HCT116 (cell line): ENCODE data around the gene FARP1. TPM values are rescaled to one million over a fixed set of nuclear protein-coding genes. Genes with fewer than 3 reads are reported as not detected.

ENCODE experiments used
- ATAC-seq: fragments of 200-7000 bp; cut with Tn5 transposase; 2 replicates; pipeline ENCODE4 v1.9.1; 2020; ENCODE audit warnings: mild to moderate bottlenecking, moderate library complexity
- BruUV-seq: library from RNA; stranded (reverse); fragments of 400-500 nt; replicated peaks from 2 replicates; lab custom pipeline; 2021; lab: Mats Ljungman, UMichigan
- CTCF ChIA-PET: fragments of 300-600 bp; sonication (Branson Sonifier 250); formaldehyde crosslinking; loops from one replicate; lab custom pipeline; 2021; ENCODE audit warnings: antibody characterized with exemption; lab: Charles Lee
- POLR2A ChIA-PET: fragments of 300-600, 350-600 bp; sonication (Branson Sonifier 250); formaldehyde crosslinking; loops from one replicate; lab custom pipeline; 2021; ENCODE audit warnings: antibody characterized with exemption; lab: Charles Lee
- RAD21 ChIA-PET, 2 experiments: fragments of 300-600 bp; sonication (Branson Sonifier 250); formaldehyde crosslinking; loops; one replicate each; lab custom pipeline; 2023; ENCODE audit warnings: low total read pairs in 2 of 2; ENCODE audit not compliant: uncharacterized antibody in 2 of 2, unreplicated experiment in 2 of 2, low non-redundant PET in 1 of 2; lab: Charles Lee
- DNase-seq: peaks from one replicate; pipeline ENCODE4 v3.0.0-alpha.2; 2010; ENCODE audit warnings: low read depth, low spot score
- H2AFZ ChIP-seq: fragments of 200-600 bp; shearing (Covaris generic), sonication (generic); 2 replicates; pipeline ENCODE4 v1.6.1; 2017; ENCODE audit warnings: low read depth, mixed run types, mixed read lengths, antibody characterized with exemption, low read length; ENCODE audit not compliant: poor library complexity, severe bottlenecking
- H3K27ac ChIP-seq: 2 replicates; pipeline ENCODE4 v1.5.1; 2012; ENCODE audit warnings: low read depth, low read length
- H3K27me3 ChIP-seq: fragments of 200-600 bp; sonication (generic); 2 replicates; pipeline ENCODE4 v1.6.1; 2016; ENCODE audit warnings: mixed run types, low read length, mixed read lengths; ENCODE audit not compliant: insufficient read depth
- H3K36me3 ChIP-seq, 2 experiments: fragments of 200-500 bp in 1 of 2; fragments of 200-600 bp in 1 of 2; sonication (Bioruptor generic) in 1 of 2; sonication (generic) in 1 of 2; 2 replicates each; pipeline versions ENCODE4 v1.5.1 to v1.6.1; 2014 to 2016; ENCODE audit warnings: low read length in 2 of 2, inconsistent platforms in 1 of 2, mixed read lengths in 1 of 2, mixed run types in 1 of 2; ENCODE audit not compliant: insufficient read depth in 2 of 2, control insufficient read depth in 1 of 2
- H3K4me1 ChIP-seq, 2 experiments: fragments of 200-600 bp in 1 of 2; sonication (generic) in 1 of 2; 2 replicates each; pipeline versions ENCODE4 v1.5.1 to v1.6.1; 2012 to 2017; ENCODE audit warnings: low read length in 2 of 2, inconsistent platforms in 1 of 2, mild to moderate bottlenecking in 1 of 2, mixed read lengths in 1 of 2, mixed run types in 1 of 2, moderate library complexity in 1 of 2; ENCODE audit not compliant: insufficient read depth in 2 of 2, control insufficient read depth in 1 of 2
- H3K4me2 ChIP-seq: fragments of 200-600 bp; sonication (generic); 2 replicates; pipeline ENCODE4 v1.6.1; 2017; ENCODE audit warnings: mixed run types, low read length, mixed read lengths
- H3K4me3 ChIP-seq, 2 experiments: fragments of 200-600 bp in 1 of 2; sonication (generic) in 1 of 2; replicated peaks in 1 of 2; 2 replicates each; pipeline ENCODE4 v1.5.1; 2011 to 2016; ENCODE audit warnings: low read length in 2 of 2, control low read depth in 1 of 2, low read depth in 1 of 2, mild to moderate bottlenecking in 1 of 2, mixed read lengths in 1 of 2, mixed run types in 1 of 2
- H3K79me2 ChIP-seq: fragments of 200-600 bp; sonication (generic); 2 replicates; pipeline ENCODE4 v1.6.1; 2017; ENCODE audit warnings: mild to moderate bottlenecking, mixed run types, low read length, moderate library complexity, mixed read lengths; ENCODE audit not compliant: insufficient read depth
- H3K9ac ChIP-seq: fragments of 200-600 bp; sonication (generic); 2 replicates; pipeline ENCODE4 v1.6.1; 2016; ENCODE audit warnings: low read length, mixed read lengths
- H3K9me2 ChIP-seq: fragments of 200-600 bp; sonication (generic), shearing (Covaris generic); 2 replicates; pipeline ENCODE4 v1.6.1; 2017; ENCODE audit warnings: mixed run types, mild to moderate bottlenecking, moderate library complexity; ENCODE audit not compliant: insufficient read depth
- H3K9me3 ChIP-seq, 2 experiments: fragments of 200-500 bp in 1 of 2; fragments of 200-600 bp in 1 of 2; sonication (Bioruptor generic) in 1 of 2; sonication (generic) in 1 of 2; 2 replicates each; pipeline ENCODE4 v1.6.1; 2014 to 2017; ENCODE audit warnings: low read length in 2 of 2, mixed read lengths in 2 of 2, inconsistent platforms in 1 of 2, low read depth in 1 of 2, mild to moderate bottlenecking in 1 of 2, mixed run types in 1 of 2, moderate library complexity in 1 of 2; ENCODE audit not compliant: control insufficient read depth in 1 of 2, insufficient read depth in 1 of 2
- H4K20me1 ChIP-seq: fragments of 200-600 bp; sonication (generic), shearing (Covaris generic); 2 replicates; pipeline ENCODE4 v1.6.1; 2017; ENCODE audit warnings: mixed run types, mild to moderate bottlenecking, moderate library complexity; ENCODE audit not compliant: insufficient read depth
- CBX3 ChIP-seq: IDR thresholded peaks from 2 replicates; pipeline ENCODE4 v1.6.1; 2012; ENCODE audit warnings: low read depth
- CEBPB ChIP-seq: IDR thresholded peaks from 2 replicates; pipeline ENCODE4 v1.6.1; 2012; ENCODE audit warnings: low read depth
- EGR1 ChIP-seq: IDR thresholded peaks from 2 replicates; pipeline ENCODE4 v1.6.1; 2012; ENCODE audit warnings: low read depth
- ELF1 ChIP-seq: IDR thresholded peaks from 2 replicates; pipeline ENCODE4 v1.6.1; 2012; ENCODE audit warnings: low read depth, borderline replicate concordance
- EZH2 ChIP-seq: fragments of 200-600 bp; sonication (generic); IDR thresholded peaks from 2 replicates; pipeline ENCODE4 v1.6.1; 2017; ENCODE audit warnings: antibody characterized with exemption, mixed run types
- JUND ChIP-seq: IDR thresholded peaks from 2 replicates; pipeline ENCODE4 v1.6.1; 2012
- POLR2A ChIP-seq: IDR thresholded peaks from 2 replicates; pipeline ENCODE4 v1.7.0; 2011; ENCODE audit warnings: borderline replicate concordance; ENCODE audit not compliant: insufficient read depth, insufficient read length; ENCODE audit errors: extremely low read depth
- POLR2AphosphoS5 ChIP-seq: IDR thresholded peaks from 2 replicates; pipeline ENCODE4 v1.6.1; 2011; ENCODE audit warnings: mild to moderate bottlenecking, low read depth, low read length, moderate library complexity
- RAD21 ChIP-seq: IDR thresholded peaks from 2 replicates; pipeline ENCODE4 v1.6.1; 2012; ENCODE audit warnings: low read depth, mild to moderate bottlenecking
- SIN3A ChIP-seq: IDR thresholded peaks from 2 replicates; pipeline ENCODE4 v1.6.1; 2012; ENCODE audit warnings: low read depth
- SP1 ChIP-seq: IDR thresholded peaks from 2 replicates; pipeline ENCODE4 v1.6.1; 2012; ENCODE audit warnings: low read depth
- TCF7L2 ChIP-seq: IDR thresholded peaks from 2 replicates; pipeline ENCODE4 v1.7.0; 2011; ENCODE audit warnings: borderline replicate concordance, inconsistent platforms; ENCODE audit not compliant: insufficient read depth, insufficient read length; ENCODE audit errors: extremely low read depth
- YY1 ChIP-seq: IDR thresholded peaks from 2 replicates; pipeline ENCODE4 v1.6.1; 2011; ENCODE audit warnings: low read length, low read depth, moderate library complexity, mild to moderate bottlenecking; ENCODE audit not compliant: insufficient replicate concordance; ENCODE audit errors: extremely low read depth
- ZNF274 ChIP-seq: fragments of 200-500 bp; sonication (Bioruptor generic); IDR thresholded peaks from 2 replicates; pipeline ENCODE4 v1.6.1; 2014; ENCODE audit warnings: mild to moderate bottlenecking, low read depth, low read length, inconsistent platforms
- intact Hi-C: fragments of 100-400 bp; cut with micrococcal nuclease; formaldehyde crosslinking; loops from 2 replicates; pipeline ENCODE4 v1.10.0; 2022
- total RNA-seq: library from RNA; stranded (reverse); gene quantifications from one replicate; pipeline ENCODE4 v1.2.1, GENCODE V29; 2021; ENCODE audit not compliant: unreplicated experiment
- TF ChIP-seq, protein P1 (sequence below): IDR thresholded peaks from 2 replicates; pipeline ENCODE4 v1.6.1; 2012
- TF ChIP-seq, protein P2 (sequence below): IDR thresholded peaks from 2 replicates; pipeline ENCODE4 v1.6.1; 2012; ENCODE audit warnings: low read depth
- TF ChIP-seq, protein P3 (sequence below), 3 experiments: fragments of 200-600 bp in 1 of 3; sonication (generic) in 1 of 3; IDR thresholded peaks in 2 of 3; conservative IDR thresholded peaks in 1 of 3; 2 replicates each; pipeline ENCODE4 v1.5.1; 2012 to 2017; ENCODE audit warnings: low read depth in 2 of 3, low read length in 2 of 3, antibody characterized with exemption in 1 of 3, borderline replicate concordance in 1 of 3, control low read depth in 1 of 3, mild to moderate bottlenecking in 1 of 3, mixed read lengths in 1 of 3, mixed run types in 1 of 3, moderate library complexity in 1 of 3; ENCODE audit not compliant: insufficient read depth in 1 of 3
- TF ChIP-seq, protein P4 (sequence below): IDR thresholded peaks from 2 replicates; pipeline ENCODE4 v1.6.1; 2012

FARP1 gene
- total RNA-seq, 1 experiment from 2014 or later, result 30.5 TPM

DNA sequence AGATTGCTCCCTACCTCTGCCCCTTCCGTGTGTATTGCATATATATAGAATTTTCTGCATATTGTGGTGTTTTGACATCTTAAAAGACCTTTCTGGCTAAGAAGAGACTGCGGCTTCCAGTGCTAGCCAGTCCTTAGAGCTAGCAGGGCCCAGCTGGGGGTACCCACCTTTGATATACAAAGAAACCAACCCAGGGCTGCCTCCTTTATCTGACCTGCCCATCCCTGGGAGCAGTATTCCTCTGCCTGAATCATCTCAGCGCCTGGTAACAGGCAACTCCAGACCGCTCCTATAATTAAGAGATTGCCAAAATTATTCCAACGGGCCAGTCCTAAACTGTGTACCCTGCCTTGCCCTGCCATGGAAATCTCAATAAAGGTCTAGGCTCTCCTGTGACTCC, 220.4 kb downstream of the FARP1 start:
- POLR2A ChIA-PET, result no interaction called here
- Histone ChIP-seq H4K20me1 (no peaks in the 10 kb centered on the region), H3K27me3 (no peaks in the 10 kb centered on the region), H3K4me2 (no peak overlapping the region), H3K9ac (no peak overlapping the region), H2AFZ (no peak overlapping the region), H3K27ac (no peak overlapping the region), H3K9me2 (no peaks in the 10 kb centered on the region), H3K4me1 (no peaks in the 10 kb centered on the region), H3K9me3 (no peaks in the 10 kb centered on the region), H3K36me3 (no peaks in the 10 kb centered on the region), H3K4me3 (no peak overlapping the region), H3K79me2 (no peaks in the 10 kb centered on the region)
- no TSS peak for BruUV-seq
- CTCF ChIA-PET, result no interaction called here
- DNase-seq (no peak), ATAC-seq (no peak)
- RAD21 ChIA-PET, result no interaction called here
- no peak for TF ChIP-seq SP1
- no peak for TF ChIP-seq JUND
- no peak for TF ChIP-seq SIN3A
- no peak for TF ChIP-seq CBX3
- no peak for TF ChIP-seq YY1
- no peak for TF ChIP-seq EGR1
- no peak for TF ChIP-seq ELF1
- TF ChIP-seq EZH2, result no peak
- no peak for TF ChIP-seq RAD21
- TF ChIP-seq POLR2A, result no peak
- TF ChIP-seq, protein P1, sequence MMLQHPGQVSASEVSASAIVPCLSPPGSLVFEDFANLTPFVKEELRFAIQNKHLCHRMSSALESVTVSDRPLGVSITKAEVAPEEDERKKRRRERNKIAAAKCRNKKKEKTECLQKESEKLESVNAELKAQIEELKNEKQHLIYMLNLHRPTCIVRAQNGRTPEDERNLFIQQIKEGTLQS, result no peak
- no peak for TF ChIP-seq CEBPB
- TF ChIP-seq TCF7L2, result no peak
- no peak for TF ChIP-seq POLR2AphosphoS5
- no peak for TF ChIP-seq ZNF274
- TF ChIP-seq, protein P2, sequence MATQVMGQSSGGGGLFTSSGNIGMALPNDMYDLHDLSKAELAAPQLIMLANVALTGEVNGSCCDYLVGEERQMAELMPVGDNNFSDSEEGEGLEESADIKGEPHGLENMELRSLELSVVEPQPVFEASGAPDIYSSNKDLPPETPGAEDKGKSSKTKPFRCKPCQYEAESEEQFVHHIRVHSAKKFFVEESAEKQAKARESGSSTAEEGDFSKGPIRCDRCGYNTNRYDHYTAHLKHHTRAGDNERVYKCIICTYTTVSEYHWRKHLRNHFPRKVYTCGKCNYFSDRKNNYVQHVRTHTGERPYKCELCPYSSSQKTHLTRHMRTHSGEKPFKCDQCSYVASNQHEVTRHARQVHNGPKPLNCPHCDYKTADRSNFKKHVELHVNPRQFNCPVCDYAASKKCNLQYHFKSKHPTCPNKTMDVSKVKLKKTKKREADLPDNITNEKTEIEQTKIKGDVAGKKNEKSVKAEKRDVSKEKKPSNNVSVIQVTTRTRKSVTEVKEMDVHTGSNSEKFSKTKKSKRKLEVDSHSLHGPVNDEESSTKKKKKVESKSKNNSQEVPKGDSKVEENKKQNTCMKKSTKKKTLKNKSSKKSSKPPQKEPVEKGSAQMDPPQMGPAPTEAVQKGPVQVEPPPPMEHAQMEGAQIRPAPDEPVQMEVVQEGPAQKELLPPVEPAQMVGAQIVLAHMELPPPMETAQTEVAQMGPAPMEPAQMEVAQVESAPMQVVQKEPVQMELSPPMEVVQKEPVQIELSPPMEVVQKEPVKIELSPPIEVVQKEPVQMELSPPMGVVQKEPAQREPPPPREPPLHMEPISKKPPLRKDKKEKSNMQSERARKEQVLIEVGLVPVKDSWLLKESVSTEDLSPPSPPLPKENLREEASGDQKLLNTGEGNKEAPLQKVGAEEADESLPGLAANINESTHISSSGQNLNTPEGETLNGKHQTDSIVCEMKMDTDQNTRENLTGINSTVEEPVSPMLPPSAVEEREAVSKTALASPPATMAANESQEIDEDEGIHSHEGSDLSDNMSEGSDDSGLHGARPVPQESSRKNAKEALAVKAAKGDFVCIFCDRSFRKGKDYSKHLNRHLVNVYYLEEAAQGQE, result no peak
- TF ChIP-seq, protein P3, sequence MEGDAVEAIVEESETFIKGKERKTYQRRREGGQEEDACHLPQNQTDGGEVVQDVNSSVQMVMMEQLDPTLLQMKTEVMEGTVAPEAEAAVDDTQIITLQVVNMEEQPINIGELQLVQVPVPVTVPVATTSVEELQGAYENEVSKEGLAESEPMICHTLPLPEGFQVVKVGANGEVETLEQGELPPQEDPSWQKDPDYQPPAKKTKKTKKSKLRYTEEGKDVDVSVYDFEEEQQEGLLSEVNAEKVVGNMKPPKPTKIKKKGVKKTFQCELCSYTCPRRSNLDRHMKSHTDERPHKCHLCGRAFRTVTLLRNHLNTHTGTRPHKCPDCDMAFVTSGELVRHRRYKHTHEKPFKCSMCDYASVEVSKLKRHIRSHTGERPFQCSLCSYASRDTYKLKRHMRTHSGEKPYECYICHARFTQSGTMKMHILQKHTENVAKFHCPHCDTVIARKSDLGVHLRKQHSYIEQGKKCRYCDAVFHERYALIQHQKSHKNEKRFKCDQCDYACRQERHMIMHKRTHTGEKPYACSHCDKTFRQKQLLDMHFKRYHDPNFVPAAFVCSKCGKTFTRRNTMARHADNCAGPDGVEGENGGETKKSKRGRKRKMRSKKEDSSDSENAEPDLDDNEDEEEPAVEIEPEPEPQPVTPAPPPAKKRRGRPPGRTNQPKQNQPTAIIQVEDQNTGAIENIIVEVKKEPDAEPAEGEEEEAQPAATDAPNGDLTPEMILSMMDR (IDR thresholded peaks at IDR 0.05 in 2 of 3, conservative IDR thresholded peaks at IDR 0.05 in 1 of 3; ENCODE audit: borderline replicate concordance in 1 of 3, insufficient read depth in 1 of 3, low read depth in 2 of 3, low read length in 2 of 3), result no peak
- TF ChIP-seq, protein P4, sequence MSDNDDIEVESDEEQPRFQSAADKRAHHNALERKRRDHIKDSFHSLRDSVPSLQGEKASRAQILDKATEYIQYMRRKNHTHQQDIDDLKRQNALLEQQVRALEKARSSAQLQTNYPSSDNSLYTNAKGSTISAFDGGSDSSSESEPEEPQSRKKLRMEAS, result no peak
- intact Hi-C loops, result no loop called here
